GM18526 (cell line): ENCODE results near the gene IL13RA2.

ENCODE experiments used
- POLR2A ChIP-seq: IDR thresholded peaks from 3 replicates; pipeline ENCODE4 v1.6.1; 2011; ENCODE audit not compliant: insufficient read length; ENCODE audit errors: extremely low read depth

Gene IL13RA2, protein sequence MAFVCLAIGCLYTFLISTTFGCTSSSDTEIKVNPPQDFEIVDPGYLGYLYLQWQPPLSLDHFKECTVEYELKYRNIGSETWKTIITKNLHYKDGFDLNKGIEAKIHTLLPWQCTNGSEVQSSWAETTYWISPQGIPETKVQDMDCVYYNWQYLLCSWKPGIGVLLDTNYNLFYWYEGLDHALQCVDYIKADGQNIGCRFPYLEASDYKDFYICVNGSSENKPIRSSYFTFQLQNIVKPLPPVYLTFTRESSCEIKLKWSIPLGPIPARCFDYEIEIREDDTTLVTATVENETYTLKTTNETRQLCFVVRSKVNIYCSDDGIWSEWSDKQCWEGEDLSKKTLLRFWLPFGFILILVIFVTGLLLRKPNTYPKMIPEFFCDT

DNA sequence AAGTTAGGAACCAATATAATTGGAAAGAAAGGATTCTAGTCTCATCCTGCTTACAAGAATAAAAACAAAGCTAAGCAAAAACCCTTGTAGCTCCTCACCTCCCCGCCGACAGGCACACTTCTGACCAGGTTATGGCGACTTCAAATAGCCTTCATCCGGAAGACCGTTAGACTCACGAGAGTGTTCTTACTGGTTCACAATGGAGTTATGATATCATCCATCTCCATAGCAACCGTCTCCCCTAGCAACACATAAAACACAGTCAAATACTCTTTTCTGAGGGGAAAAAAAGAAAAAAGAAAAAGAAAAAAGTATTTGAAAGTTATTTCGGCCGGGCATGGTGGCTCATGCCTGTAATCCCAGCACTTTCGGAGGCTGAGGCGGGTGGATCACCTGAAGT is at the start of gene IL13RA2:
Gene IL13RA2 (minus strand): TSS at position 162 of the 400 bp plus-strand sequence. CDS start 347 bp downstream, outside the sequence.
- no peak for TF ChIP-seq POLR2A

- no peak for TF ChIP-seq POLR2A
Measured at GRCh38 chrX:115065304-115065703, 47.9 kb upstream of the IL13RA2 start.

- TF ChIP-seq POLR2A, result no peak
Measured at GRCh38 chrX:115060013-115060412, 42.6 kb upstream of the IL13RA2 start.

DNA sequence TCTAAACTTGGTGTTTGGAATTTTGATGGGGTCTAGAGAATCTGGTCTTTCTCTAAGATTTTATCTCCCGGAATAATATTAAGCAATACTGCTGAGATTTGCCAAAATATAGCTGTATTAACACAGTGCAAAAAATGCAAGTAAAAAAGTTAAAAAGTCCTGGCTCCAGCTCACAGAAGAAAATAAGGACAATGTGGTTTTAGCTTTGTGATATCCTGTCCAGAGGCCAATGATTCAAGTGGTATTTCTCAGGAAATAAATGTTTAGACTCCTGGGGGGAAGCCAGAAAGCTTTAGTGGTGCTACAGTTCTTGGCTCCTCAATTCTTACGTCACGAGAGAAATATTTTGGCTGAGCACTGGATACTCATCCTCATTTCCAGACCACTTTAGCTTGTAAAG is 40.9 kb upstream of the IL13RA2 start:
- TF ChIP-seq POLR2A, result no peak

- no peak for TF ChIP-seq POLR2A
Measured at GRCh38 chrX:115054876-115055275, 37.5 kb upstream of the IL13RA2 start.

- no peak for TF ChIP-seq POLR2A
Measured at GRCh38 chrX:115053223-115053622, 35.8 kb upstream of the IL13RA2 start.

- TF ChIP-seq POLR2A, result no peak
Measured at GRCh38 chrX:115047715-115048114, 30.3 kb upstream of the IL13RA2 start.

- no peak for TF ChIP-seq POLR2A
Measured at GRCh38 chrX:115047181-115047580, 29.8 kb upstream of the IL13RA2 start.

- no peak for TF ChIP-seq POLR2A
Measured at GRCh38 chrX:115040417-115040816, 23.0 kb upstream of the IL13RA2 start.

DNA sequence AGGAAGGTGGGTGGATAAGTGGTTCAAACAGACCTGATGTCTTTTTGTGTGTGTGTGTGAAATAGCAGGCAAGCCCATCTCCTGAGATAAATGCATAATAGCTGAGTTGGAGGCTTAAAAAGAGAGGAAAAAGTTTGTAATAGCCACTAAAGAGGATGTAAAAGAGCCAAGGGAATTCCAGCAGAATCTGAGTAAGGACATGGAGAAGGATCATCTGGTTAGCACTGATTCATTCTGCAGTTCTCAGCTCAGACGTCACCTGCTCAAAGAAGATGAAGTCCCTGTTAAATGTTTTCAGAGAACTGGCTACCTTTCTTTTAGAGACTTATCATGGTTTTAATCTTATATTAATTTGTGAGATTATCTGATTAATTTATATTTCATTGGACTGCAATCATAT is 21.0 kb upstream of the IL13RA2 start:
- TF ChIP-seq POLR2A, result no peak

DNA sequence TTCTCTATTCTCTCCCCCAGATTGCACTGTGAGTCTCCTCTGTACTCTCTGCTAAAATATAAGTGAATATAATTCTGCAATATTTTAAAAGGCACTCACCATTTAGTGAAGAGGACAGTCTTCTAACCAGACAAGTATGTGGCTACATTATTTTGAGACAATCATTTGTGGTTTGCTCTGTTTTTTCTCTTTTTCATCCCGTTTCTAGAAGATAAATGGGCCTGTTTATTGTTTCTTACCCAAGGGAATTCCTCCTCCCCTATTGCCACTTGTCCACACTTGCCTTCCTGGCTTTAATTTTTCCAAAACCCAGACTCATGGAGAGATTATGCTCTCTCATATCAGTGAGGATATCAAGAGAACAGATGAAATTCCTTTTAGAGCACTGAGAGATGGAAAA is 18.6 kb upstream of the IL13RA2 start:
- no peak for TF ChIP-seq POLR2A

- TF ChIP-seq POLR2A, result no peak
Measured at GRCh38 chrX:115031989-115032388, 14.6 kb upstream of the IL13RA2 start.

DNA sequence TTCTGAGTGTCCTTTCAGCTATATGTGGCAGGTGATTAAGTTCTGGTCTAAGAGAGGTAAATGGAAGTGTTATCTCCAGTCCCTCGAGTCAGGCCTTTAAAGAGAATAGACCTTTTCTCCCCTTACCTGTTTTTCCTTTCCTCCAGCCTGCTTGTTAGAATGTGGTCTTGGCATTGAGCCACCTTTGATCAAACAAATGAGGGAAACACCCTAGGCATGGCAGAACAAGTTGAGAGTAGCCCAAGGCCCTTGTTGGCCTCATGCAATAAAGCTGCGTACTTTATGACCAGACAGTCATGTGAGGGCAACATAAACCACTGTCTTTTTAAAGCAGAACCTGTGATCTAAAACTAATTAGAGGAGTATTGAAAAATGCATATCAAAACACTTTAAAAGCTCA is 13.2 kb upstream of the IL13RA2 start:
- no peak for TF ChIP-seq POLR2A

DNA sequence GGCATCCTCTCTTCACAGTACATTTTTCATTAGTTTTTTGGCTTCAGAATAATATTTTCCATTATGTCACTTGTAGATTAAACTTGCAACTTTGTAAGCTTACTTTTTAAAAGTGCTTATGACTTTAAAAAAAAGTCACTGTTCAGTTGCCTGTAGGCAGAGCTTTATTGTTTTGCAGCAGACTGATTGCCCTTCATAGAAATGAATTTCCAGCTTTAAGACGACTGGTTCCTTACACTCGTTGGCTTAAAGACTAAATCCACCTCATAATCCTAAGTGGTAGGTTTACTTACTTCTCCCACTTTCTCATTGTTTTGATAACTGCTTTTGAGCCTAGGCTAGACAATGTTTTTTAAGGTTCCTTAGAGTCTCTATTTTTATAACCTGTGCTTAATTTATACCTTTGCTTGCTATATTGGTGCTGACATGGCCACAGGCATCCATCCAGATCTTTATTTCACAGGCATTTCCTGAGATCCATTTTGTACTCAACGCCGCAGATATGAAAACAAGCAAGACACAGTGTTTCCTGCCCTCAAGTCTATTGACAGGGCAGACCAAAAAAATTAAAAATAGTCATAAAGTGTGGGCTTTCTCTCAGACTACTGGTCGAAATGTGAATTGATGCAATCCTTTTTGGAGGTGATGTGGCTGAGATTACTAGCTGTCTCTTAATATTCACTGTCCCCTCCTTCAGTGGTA is 12.6 kb upstream of the IL13RA2 start:
- TF ChIP-seq POLR2A, result no peak

DNA sequence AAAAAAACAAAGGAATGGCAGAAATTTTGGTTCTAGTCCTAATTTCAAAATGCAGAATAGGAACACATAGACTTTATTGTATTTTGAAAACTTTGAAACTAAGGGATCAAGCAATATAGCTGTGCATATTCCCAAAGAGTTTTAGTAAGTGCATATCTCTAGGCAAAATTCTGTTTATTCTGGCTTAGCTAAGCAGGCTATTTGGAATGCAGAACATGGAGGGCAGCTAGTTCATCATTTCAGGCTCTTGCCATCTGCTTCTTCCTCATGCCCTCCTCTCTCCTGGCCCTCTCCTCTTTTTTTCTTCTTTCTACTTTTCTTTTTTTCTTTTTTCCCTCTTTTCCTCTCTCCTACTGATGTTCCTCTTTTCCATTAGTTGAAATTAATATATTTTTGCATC is 12.0 kb upstream of the IL13RA2 start:
- TF ChIP-seq POLR2A, result no peak

GRCh38 chrX:115023811-115024210 is 6.4 kb upstream of the IL13RA2 start:
- TF ChIP-seq POLR2A, result no peak

GRCh38 chrX:115023139-115023538 is 5.7 kb upstream of the IL13RA2 start:
- TF ChIP-seq POLR2A, result no peak

DNA sequence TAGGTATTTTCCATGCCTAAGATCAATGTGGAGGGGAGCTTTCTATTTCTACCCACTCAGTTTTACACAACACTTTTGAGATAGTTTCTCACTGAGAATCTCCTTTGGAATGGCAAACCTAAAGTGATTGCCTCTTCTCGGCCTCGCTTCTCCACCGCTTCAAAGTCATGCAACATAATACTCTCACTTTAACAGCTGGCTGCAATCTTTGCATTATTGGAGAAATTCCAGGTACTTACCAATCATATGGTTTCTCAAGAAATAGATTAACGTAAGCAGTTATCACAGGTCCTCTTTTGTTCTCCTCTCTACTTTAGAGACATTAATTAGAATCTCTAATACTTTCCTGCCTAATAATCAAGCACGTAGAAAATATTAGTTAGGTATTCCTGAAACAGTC is 3.7 kb upstream of the IL13RA2 start:
- no peak for TF ChIP-seq POLR2A
